ENCODE results near the gene NDUFB4.

GRCh38 chr3:120595788-120596115 lies 384 bp upstream of the NDUFB4 start:
- TF ChIP-seq SNAI2 (CRISPR knock-in tag; IDR thresholded peaks at IDR 0.05) (no peak), ESRRG (CRISPR knock-in tag; IDR thresholded peaks at IDR 0.05) (no peak), TOX (CRISPR knock-in tag; IDR thresholded peaks at IDR 0.05; ENCODE audit: borderline replicate concordance) (no peak), POU6F1 (CRISPR knock-in tag; IDR thresholded peaks at IDR 0.05; ENCODE audit: borderline replicate concordance, low read depth) (no peak), ZNF70 (CRISPR knock-in tag; IDR thresholded peaks at IDR 0.05) (no peak), OSR1 (CRISPR knock-in tag; IDR thresholded peaks at IDR 0.05) (no peak), PATZ1 (CRISPR knock-in tag; IDR thresholded peaks at IDR 0.05; ENCODE audit: borderline replicate concordance) (no peak), CSRNP3 (CRISPR knock-in tag; IDR thresholded peaks at IDR 0.05) (no peak), TSHZ2 (CRISPR knock-in tag; IDR thresholded peaks at IDR 0.05) (no peak), ZFP30 (CRISPR knock-in tag; IDR thresholded peaks at IDR 0.05) (no peak), BACH2 (CRISPR knock-in tag; IDR thresholded peaks at IDR 0.05; ENCODE audit: borderline replicate concordance) (no peak), ARNTL (CRISPR knock-in tag; IDR thresholded peaks at IDR 0.05; ENCODE audit: borderline replicate concordance, low read depth) (no peak), CSDC2 (CRISPR knock-in tag; IDR thresholded peaks at IDR 0.05) (no peak)

All from SK-N-SH treated with all-trans-retinoic acid at 6 μM for 48 hours (cell line).